HEK293 (cell line): ENCODE results near the gene NOC2L.

ENCODE experiments used
- BCL11B ChIP-seq: fragments of 450-650 bp; formaldehyde crosslinking; IDR thresholded peaks from 2 replicates; pipeline ENCODE4 v1.5.1; 2016; ENCODE audit warnings: low read depth, missing biosample characterization, missing genetic modification characterization
- HOXD13 ChIP-seq: sonication (generic); formaldehyde crosslinking; IDR thresholded peaks from 2 replicates; pipeline ENCODE4 v1.8.0; 2022; ENCODE audit warnings: missing genetic modification reagents, borderline replicate concordance
- OVOL3 ChIP-seq: fragments of 450-650 bp; formaldehyde crosslinking; IDR thresholded peaks from 2 replicates; pipeline ENCODE4 v1.5.1; 2016; ENCODE audit warnings: missing biosample characterization, missing genetic modification characterization
- PRDM10 ChIP-seq: fragments of 450-650 bp; formaldehyde crosslinking; IDR thresholded peaks from 2 replicates; pipeline ENCODE4 v1.5.1; 2016; ENCODE audit warnings: missing biosample characterization, missing genetic modification characterization
- REPIN1 ChIP-seq: fragments of 450-650 bp; formaldehyde crosslinking; IDR thresholded peaks from 2 replicates; pipeline ENCODE4 v1.5.1; 2017; ENCODE audit warnings: missing biosample characterization, missing genetic modification characterization, low read depth
- SCRT2 ChIP-seq: fragments of 450-650 bp; formaldehyde crosslinking; IDR thresholded peaks from 2 replicates; pipeline ENCODE4 v1.5.1; 2016; ENCODE audit warnings: missing biosample characterization, missing genetic modification characterization
- ZFP69B ChIP-seq: fragments of 450-650 bp; formaldehyde crosslinking; IDR thresholded peaks from 2 replicates; pipeline ENCODE4 v1.5.1; 2016; ENCODE audit warnings: missing biosample characterization, missing genetic modification characterization
- ZNF133 ChIP-seq: fragments of 450-650 bp; formaldehyde crosslinking; IDR thresholded peaks from 2 replicates; pipeline ENCODE4 v1.5.1; 2016; ENCODE audit warnings: missing biosample characterization, missing genetic modification characterization
- ZNF148 ChIP-seq: fragments of 450-650 bp; formaldehyde crosslinking; IDR thresholded peaks from 2 replicates; pipeline ENCODE4 v1.5.0; 2017; ENCODE audit warnings: missing biosample characterization, missing genetic modification characterization, borderline replicate concordance
- ZNF248 ChIP-seq: fragments of 450-650 bp; formaldehyde crosslinking; IDR thresholded peaks from 2 replicates; pipeline ENCODE4 v1.5.1; 2017; ENCODE audit warnings: missing biosample characterization, missing genetic modification characterization
- ZNF26 ChIP-seq: fragments of 450-650 bp; formaldehyde crosslinking; IDR thresholded peaks from 2 replicates; pipeline ENCODE4 v1.5.1; 2016; ENCODE audit warnings: missing biosample characterization, missing genetic modification characterization
- ZNF302 ChIP-seq: fragments of 450-650 bp; formaldehyde crosslinking; IDR thresholded peaks from 2 replicates; pipeline ENCODE4 v1.5.1; 2016; ENCODE audit warnings: missing biosample characterization, missing genetic modification characterization, low read depth
- ZNF391 ChIP-seq: fragments of 450-650 bp; formaldehyde crosslinking; IDR thresholded peaks from 2 replicates; pipeline ENCODE4 v1.5.1; 2016; ENCODE audit warnings: low read depth, missing biosample characterization, missing genetic modification characterization, borderline replicate concordance
- ZNF398 ChIP-seq: fragments of 450-650 bp; formaldehyde crosslinking; IDR thresholded peaks from 2 replicates; pipeline ENCODE4 v1.5.1; 2017; ENCODE audit warnings: missing biosample characterization, missing genetic modification characterization
- ZNF473 ChIP-seq: fragments of 450-650 bp; formaldehyde crosslinking; IDR thresholded peaks from 2 replicates; pipeline ENCODE4 v1.5.1; 2017; ENCODE audit warnings: missing biosample characterization, missing genetic modification characterization
- ZNF530 ChIP-seq: fragments of 450-650 bp; formaldehyde crosslinking; IDR thresholded peaks from 2 replicates; pipeline ENCODE4 v1.5.1; 2016; ENCODE audit warnings: low read depth, missing biosample characterization, missing genetic modification characterization
- ZNF610 ChIP-seq: fragments of 450-650 bp; formaldehyde crosslinking; IDR thresholded peaks from 2 replicates; pipeline ENCODE4 v1.5.1; 2016; ENCODE audit warnings: missing biosample characterization, missing genetic modification characterization, borderline replicate concordance
- ZNF621 ChIP-seq: fragments of 450-650 bp; formaldehyde crosslinking; IDR thresholded peaks from 2 replicates; pipeline ENCODE4 v1.5.1; 2017; ENCODE audit warnings: missing biosample characterization, missing genetic modification characterization
- ZNF747 ChIP-seq: fragments of 450-650 bp; formaldehyde crosslinking; IDR thresholded peaks from 2 replicates; pipeline ENCODE4 v1.5.1; 2016; ENCODE audit warnings: missing biosample characterization, missing genetic modification characterization
- ZNF768 ChIP-seq: fragments of 450-650 bp; formaldehyde crosslinking; IDR thresholded peaks from 2 replicates; pipeline ENCODE4 v1.5.1; 2018; ENCODE audit warnings: missing biosample characterization, mild to moderate bottlenecking, missing genetic modification characterization
- ZNF837 ChIP-seq: fragments of 450-650 bp; formaldehyde crosslinking; IDR thresholded peaks from 2 replicates; pipeline ENCODE4 v1.5.1; 2016; ENCODE audit warnings: missing biosample characterization, missing genetic modification characterization
- ZSCAN18 ChIP-seq: fragments of 450-650 bp; formaldehyde crosslinking; IDR thresholded peaks from 2 replicates; pipeline ENCODE4 v1.5.1; 2016; ENCODE audit warnings: missing biosample characterization, missing genetic modification characterization

NOC2L gene

GRCh38 chr1:932776-933602 is 26.1 kb downstream of the NOC2L start (continued):
- TF ChIP-seq ZNF398 (no peak), ZNF837 (tag by site-specific recombination) (no peak), ZNF148 (tag by site-specific recombination) (no peak), ZNF768 (tag by site-specific recombination) (no peak), ZNF747 (tag by site-specific recombination) (no peak), HOXD13 (no peak), SCRT2 (tag by site-specific recombination) (no peak), REPIN1 (tag by site-specific recombination) (no peak), ZNF473 (tag by site-specific recombination) (no peak), OVOL3 (tag by site-specific recombination) (no peak), ZNF302 (tag by site-specific recombination) (no peak), ZNF530 (tag by site-specific recombination) (no peak), ZSCAN18 (tag by site-specific recombination) (no peak), ZNF610 (tag by site-specific recombination) (no peak), ZNF391 (tag by site-specific recombination) (no peak), ZNF248 (no peak), ZNF26 (tag by site-specific recombination) (no peak), ZFP69B (peak; percentile 32; the same call in 1 of the 2 replicates), PRDM10 (no peak), ZNF621 (no peak), BCL11B (tag by site-specific recombination) (peak; percentile 44), ZNF133 (tag by site-specific recombination) (no peak)
